ENCODE results near the gene GORASP2.

Gene GORASP2

DNA sequence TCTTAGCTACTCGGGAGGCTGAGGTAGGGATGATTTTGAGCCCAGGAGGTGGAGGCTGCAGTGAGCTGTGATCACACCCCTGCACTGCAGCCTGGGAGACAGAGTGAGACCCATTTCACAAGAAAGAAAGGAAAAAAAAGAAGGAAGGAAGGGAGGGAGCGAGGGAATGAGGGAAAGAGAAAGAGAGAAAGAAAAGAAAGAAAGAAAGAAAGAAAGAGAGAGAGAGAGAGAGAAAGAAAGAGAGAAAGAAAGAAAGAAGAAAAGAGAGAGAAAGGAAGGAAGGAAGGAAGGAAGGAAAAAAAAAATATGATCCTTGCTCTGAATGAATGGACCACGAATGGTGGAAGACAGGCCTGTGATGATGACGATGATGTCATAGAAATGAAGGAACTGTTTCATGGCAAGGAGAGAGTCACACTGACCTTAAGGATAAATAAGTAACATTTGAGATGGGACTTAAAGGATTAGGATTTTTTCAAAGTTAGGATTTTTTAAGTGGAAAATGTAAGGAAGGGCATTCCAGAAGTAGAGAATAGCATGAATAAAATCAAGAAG lies 2.2 kb upstream of the GORASP2 start:
- ATAC-seq, result no peak
- TF ChIP-seq OSR1 (CRISPR knock-in tag; IDR thresholded peaks at IDR 0.05) (no peak), ZNF565 (CRISPR knock-in tag; conservative IDR thresholded peaks at IDR 0.05; ENCODE audit: low read depth) (no peak), SNAI2 (CRISPR knock-in tag; IDR thresholded peaks at IDR 0.05) (no peak), CSDC2 (CRISPR knock-in tag; IDR thresholded peaks at IDR 0.05) (no peak), GLIS3 (CRISPR knock-in tag; IDR thresholded peaks at IDR 0.05) (no peak), ZNF8 (CRISPR knock-in tag; IDR thresholded peaks at IDR 0.05) (no peak), ZNF70 (CRISPR knock-in tag; IDR thresholded peaks at IDR 0.05) (no peak), PPARA (CRISPR knock-in tag; IDR thresholded peaks at IDR 0.05; ENCODE audit: borderline replicate concordance) (no peak), BACH2 (CRISPR knock-in tag; IDR thresholded peaks at IDR 0.05; ENCODE audit: borderline replicate concordance) (no peak), ZFP30 (CRISPR knock-in tag; IDR thresholded peaks at IDR 0.05) (no peak)

GRCh38 chr2:170928036-170928823 lies 823 bp upstream of the GORASP2 start:
- ATAC-seq, result no peak
- TF ChIP-seq TOX (CRISPR knock-in tag; IDR thresholded peaks at IDR 0.05; ENCODE audit: borderline replicate concordance) (no peak), ZFP3 (CRISPR knock-in tag; IDR thresholded peaks at IDR 0.05) (no peak), SNAI2 (CRISPR knock-in tag; IDR thresholded peaks at IDR 0.05) (no peak), BACH2 (CRISPR knock-in tag; IDR thresholded peaks at IDR 0.05; ENCODE audit: borderline replicate concordance) (no peak), TCF4 (CRISPR knock-in tag; IDR thresholded peaks at IDR 0.05; ENCODE audit: borderline replicate concordance) (no peak), GLIS3 (CRISPR knock-in tag; IDR thresholded peaks at IDR 0.05) (no peak), CSDC2 (CRISPR knock-in tag; IDR thresholded peaks at IDR 0.05) (no peak), ZNF8 (CRISPR knock-in tag; IDR thresholded peaks at IDR 0.05) (no peak), TSHZ2 (CRISPR knock-in tag; IDR thresholded peaks at IDR 0.05) (no peak), ZNF70 (CRISPR knock-in tag; IDR thresholded peaks at IDR 0.05) (no peak), ZFP30 (CRISPR knock-in tag; IDR thresholded peaks at IDR 0.05) (no peak), ISL1 (CRISPR knock-in tag; IDR thresholded peaks at IDR 0.05) (no peak), ESRRG (CRISPR knock-in tag; IDR thresholded peaks at IDR 0.05) (no peak), RARB (CRISPR knock-in tag; IDR thresholded peaks at IDR 0.05) (no peak), PPARA (CRISPR knock-in tag; IDR thresholded peaks at IDR 0.05; ENCODE audit: borderline replicate concordance) (no peak), ZNF565 (CRISPR knock-in tag; conservative IDR thresholded peaks at IDR 0.05; ENCODE audit: low read depth) (no peak), CSRNP3 (CRISPR knock-in tag; IDR thresholded peaks at IDR 0.05) (no peak)
- TF ChIP-seq, protein P1, sequence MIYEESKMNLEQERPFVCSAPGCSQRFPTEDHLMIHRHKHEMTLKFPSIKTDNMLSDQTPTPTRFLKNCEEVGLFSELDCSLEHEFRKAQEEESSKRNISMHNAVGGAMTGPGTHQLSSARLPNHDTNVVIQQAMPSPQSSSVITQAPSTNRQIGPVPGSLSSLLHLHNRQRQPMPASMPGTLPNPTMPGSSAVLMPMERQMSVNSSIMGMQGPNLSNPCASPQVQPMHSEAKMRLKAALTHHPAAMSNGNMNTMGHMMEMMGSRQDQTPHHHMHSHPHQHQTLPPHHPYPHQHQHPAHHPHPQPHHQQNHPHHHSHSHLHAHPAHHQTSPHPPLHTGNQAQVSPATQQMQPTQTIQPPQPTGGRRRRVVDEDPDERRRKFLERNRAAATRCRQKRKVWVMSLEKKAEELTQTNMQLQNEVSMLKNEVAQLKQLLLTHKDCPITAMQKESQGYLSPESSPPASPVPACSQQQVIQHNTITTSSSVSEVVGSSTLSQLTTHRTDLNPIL (CRISPR knock-in tag; IDR thresholded peaks at IDR 0.05; ENCODE audit: low read depth), result no peak
- TF ChIP-seq, protein P2, sequence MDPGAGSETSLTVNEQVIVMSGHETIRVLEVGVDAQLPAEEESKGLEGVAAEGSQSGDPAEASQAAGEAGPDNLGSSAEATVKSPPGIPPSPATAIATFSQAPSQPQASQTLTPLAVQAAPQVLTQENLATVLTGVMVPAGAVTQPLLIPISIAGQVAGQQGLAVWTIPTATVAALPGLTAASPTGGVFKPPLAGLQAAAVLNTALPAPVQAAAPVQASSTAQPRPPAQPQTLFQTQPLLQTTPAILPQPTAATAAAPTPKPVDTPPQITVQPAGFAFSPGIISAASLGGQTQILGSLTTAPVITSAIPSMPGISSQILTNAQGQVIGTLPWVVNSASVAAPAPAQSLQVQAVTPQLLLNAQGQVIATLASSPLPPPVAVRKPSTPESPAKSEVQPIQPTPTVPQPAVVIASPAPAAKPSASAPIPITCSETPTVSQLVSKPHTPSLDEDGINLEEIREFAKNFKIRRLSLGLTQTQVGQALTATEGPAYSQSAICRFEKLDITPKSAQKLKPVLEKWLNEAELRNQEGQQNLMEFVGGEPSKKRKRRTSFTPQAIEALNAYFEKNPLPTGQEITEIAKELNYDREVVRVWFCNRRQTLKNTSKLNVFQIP (CRISPR knock-in tag; IDR thresholded peaks at IDR 0.05; ENCODE audit: borderline replicate concordance, low read depth), result no peak
- TF ChIP-seq, protein P3, sequence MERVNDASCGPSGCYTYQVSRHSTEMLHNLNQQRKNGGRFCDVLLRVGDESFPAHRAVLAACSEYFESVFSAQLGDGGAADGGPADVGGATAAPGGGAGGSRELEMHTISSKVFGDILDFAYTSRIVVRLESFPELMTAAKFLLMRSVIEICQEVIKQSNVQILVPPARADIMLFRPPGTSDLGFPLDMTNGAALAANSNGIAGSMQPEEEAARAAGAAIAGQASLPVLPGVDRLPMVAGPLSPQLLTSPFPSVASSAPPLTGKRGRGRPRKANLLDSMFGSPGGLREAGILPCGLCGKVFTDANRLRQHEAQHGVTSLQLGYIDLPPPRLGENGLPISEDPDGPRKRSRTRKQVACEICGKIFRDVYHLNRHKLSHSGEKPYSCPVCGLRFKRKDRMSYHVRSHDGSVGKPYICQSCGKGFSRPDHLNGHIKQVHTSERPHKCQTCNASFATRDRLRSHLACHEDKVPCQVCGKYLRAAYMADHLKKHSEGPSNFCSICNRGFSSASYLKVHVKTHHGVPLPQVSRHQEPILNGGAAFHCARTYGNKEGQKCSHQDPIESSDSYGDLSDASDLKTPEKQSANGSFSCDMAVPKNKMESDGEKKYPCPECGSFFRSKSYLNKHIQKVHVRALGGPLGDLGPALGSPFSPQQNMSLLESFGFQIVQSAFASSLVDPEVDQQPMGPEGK (CRISPR knock-in tag; IDR thresholded peaks at IDR 0.05; ENCODE audit: borderline replicate concordance), result no peak
